ENCODE measurements around the gene CYP2U1. TPM values are rescaled to one million over a fixed set of nuclear protein-coding genes. Genes with fewer than 3 reads are reported as not detected.

Gene CYP2U1
- total and polyA plus RNA-seq, 2 donors (not counting 3 experiments of a cell fraction or from before 2014, with no cell fraction given) = 2.9 to 5.8 TPM

DNA sequence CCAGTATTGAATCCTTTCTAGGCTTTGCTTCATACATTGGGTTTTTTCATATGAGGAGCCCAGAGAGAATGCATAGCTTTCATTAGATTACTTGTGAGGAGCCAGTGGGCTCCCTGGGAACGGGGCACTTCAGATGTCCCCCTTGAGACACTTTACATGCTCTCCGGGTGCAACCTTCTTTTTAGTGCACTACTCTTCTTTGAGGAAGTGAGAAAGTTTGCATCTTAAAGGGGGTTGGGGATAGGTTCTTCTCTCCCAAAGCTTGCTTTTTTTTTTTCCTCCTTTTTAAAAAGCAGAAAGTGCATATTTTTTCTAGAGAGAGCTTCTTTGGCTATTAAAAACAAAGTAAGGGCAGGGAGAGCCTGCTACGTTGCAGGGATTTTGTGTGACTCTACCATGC lies 62.6 kb downstream of the CYP2U1 start:
- dilution Hi-C loops (cut with MboI; ENCODE audit: extremely low pct_ligation_motif_present, low sequenced_read_pairs) = no loop called here
- DNase-seq (ENCODE audit: low read depth, low spot score) = no peak
- POLR2A ChIA-PET = no interaction called here

More for the DNA sequence above, 62.6 kb downstream of the CYP2U1 start:
- no peaks in the 10 kb centered on the region for H3K9me3 ChIP-seq (replicated peaks; ENCODE audit: control insufficient read depth, insufficient read depth, low read length)
- no peaks in the 10 kb centered on the region for H3K36me3 ChIP-seq (ENCODE audit: control insufficient read depth in 2 of 2, extremely low read depth in 1 of 2, insufficient read depth in 2 of 2, low read length in 2 of 2)
- CTCF ChIA-PET = interaction anchor here (2.7 kb wide), 1 partner anchor 25 kb away, joined by 8 read pairs; no protein-coding TSS in a partner anchor
- H4K20me1 ChIP-seq (replicated peaks; ENCODE audit: control insufficient read depth, extremely low read depth, insufficient read depth, low read length) = no peaks in the 10 kb centered on the region
- intact Hi-C loops (cut with micrococcal nuclease) = no loop called here
- H3K27ac ChIP-seq (ENCODE audit: insufficient read depth, low read depth, low read length) = no peak overlapping the region
- H3K9me1 ChIP-seq (replicated peaks; ENCODE audit: control insufficient read depth, extremely low read depth, insufficient read depth, low read length) = no peaks in the 10 kb centered on the region
- no peaks in the 10 kb centered on the region for H3K27me3 ChIP-seq (ENCODE audit: control insufficient read depth in 2 of 2, insufficient read depth in 2 of 2, low read length in 2 of 2)
- BruUV-seq (replicated peaks) = no TSS peak
- peaks cover 5% of the 10 kb centered on the region for H3K4me1 ChIP-seq (ENCODE audit: control insufficient read depth, extremely low read depth, insufficient read depth, low read length)
- no peak overlapping the region for H3K4me3 ChIP-seq (replicated peaks in 1 of 3; ENCODE audit: insufficient read depth in 1 of 3, low read depth in 1 of 3, low read length in 3 of 3)
- FAIRE-seq = no peak
- no peak overlapping the region for H3K4me2 ChIP-seq (ENCODE audit: insufficient read depth, low read length)
- H3K79me2 ChIP-seq (ENCODE audit: control insufficient read depth, insufficient read depth, low read length) = peaks cover 9% of the 10 kb centered on the region
- no peak overlapping the region for H3K9ac ChIP-seq (replicated peaks; ENCODE audit: extremely low read depth, insufficient read depth, low read length)
- H2AFZ ChIP-seq (ENCODE audit: low read depth, low read length) = no peak overlapping the region
- TF ChIP-seq EZH2 (IDR thresholded peaks at IDR 0.05; ENCODE audit: borderline replicate concordance, low read depth, low read length, severe bottlenecking) (no peak), JUN (IDR thresholded peaks at IDR 0.05; ENCODE audit: borderline replicate concordance, insufficient read depth, insufficient read length, low read depth) (no peak), FOS (IDR thresholded peaks at IDR 0.05; ENCODE audit: borderline replicate concordance, insufficient read depth, low read length) (no peak), POLR2A (IDR thresholded peaks at IDR 0.05; ENCODE audit: low read depth, low read length) (no peak), MYC (IDR thresholded peaks at IDR 0.05; ENCODE audit: low read depth, low read length) (no peak), GATA2 (IDR thresholded peaks at IDR 0.05; ENCODE audit: insufficient read depth, insufficient read length, low read depth, low read length) (no peak), POLR2AphosphoS5 (IDR thresholded peaks at IDR 0.05; ENCODE audit: insufficient read depth, low read depth, low read length) (no peak)
- TF ChIP-seq, protein P1, sequence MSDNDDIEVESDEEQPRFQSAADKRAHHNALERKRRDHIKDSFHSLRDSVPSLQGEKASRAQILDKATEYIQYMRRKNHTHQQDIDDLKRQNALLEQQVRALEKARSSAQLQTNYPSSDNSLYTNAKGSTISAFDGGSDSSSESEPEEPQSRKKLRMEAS (IDR thresholded peaks at IDR 0.05; ENCODE audit: insufficient read depth, insufficient read length) = no peak
- TF ChIP-seq, protein P2, sequence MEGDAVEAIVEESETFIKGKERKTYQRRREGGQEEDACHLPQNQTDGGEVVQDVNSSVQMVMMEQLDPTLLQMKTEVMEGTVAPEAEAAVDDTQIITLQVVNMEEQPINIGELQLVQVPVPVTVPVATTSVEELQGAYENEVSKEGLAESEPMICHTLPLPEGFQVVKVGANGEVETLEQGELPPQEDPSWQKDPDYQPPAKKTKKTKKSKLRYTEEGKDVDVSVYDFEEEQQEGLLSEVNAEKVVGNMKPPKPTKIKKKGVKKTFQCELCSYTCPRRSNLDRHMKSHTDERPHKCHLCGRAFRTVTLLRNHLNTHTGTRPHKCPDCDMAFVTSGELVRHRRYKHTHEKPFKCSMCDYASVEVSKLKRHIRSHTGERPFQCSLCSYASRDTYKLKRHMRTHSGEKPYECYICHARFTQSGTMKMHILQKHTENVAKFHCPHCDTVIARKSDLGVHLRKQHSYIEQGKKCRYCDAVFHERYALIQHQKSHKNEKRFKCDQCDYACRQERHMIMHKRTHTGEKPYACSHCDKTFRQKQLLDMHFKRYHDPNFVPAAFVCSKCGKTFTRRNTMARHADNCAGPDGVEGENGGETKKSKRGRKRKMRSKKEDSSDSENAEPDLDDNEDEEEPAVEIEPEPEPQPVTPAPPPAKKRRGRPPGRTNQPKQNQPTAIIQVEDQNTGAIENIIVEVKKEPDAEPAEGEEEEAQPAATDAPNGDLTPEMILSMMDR (IDR thresholded peaks at IDR 0.05; ENCODE audit: extremely low read depth in 1 of 2, insufficient read depth in 1 of 2, low read depth in 1 of 2, low read length in 2 of 2) = no peak
